ENCODE results near the gene KLRC1.
"Not testable (repeated sequence)": the region's sequence is repeated elsewhere in the genome, so short reads cannot be mapped to it uniquely, and the experiment has no call there.

Gene KLRC1

DNA sequence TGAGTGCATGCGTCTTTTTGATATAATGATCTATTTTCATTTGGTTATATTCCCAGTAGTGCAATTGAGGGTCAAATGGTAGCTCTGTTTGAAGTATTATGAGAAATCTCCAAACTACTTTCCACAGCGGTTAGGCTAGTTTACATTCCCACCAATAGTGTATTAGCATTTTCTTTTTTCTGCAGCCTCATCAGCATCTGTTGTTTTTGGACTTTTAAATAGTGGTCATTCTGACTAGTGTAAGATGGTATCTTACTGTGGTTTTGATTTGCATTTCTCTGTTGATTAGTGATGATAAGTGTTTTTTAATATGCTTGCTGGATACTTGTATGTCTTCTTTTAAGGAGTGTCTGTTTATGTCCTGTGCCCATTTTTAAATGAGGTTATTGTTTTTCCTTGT lies 3.7 kb upstream of the KLRC1 start:
- TF ChIP-seq TAF1 (IDR thresholded peaks at IDR 0.05; ENCODE audit: low read depth, low read length) (no peak), PAX5 (IDR thresholded peaks at IDR 0.05; ENCODE audit: insufficient read depth, low read length, severe bottlenecking) (no peak), SPI1 (IDR thresholded peaks at IDR 0.05; ENCODE audit: low read depth, low read length) (no peak), POU2F2 (IDR thresholded peaks at IDR 0.05; ENCODE audit: low read depth, low read length) (no peak), POLR2A (IDR thresholded peaks at IDR 0.05; ENCODE audit: low read depth, low read length) (no peak), POLR2AphosphoS5 (IDR thresholded peaks at IDR 0.05; ENCODE audit: low read depth, low read length) (no peak)
- FAIRE-seq, result no peak
- no peak for DNase-seq (ENCODE audit: insufficient read length, low spot score)

DNA sequence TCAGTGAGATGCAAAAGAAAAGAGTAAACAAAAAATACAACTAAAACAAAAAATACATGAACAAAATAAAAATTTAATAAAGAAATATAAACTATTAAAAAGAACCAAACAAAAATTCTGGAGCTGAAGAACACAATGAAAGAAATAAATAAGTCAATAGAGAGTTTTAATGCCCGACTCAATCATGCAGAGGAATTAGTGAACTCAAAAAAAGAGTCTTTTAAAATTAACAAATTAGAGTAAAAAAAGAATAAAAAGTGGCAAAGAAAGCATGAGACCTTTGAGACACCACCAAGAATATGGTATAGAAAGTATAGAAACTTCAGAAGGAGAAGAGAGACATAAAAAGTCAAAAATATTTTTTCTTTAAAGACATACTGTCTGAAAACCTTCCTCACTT lies 2.6 kb upstream of the KLRC1 start:
- no peak for FAIRE-seq
- TF ChIP-seq POLR2A (IDR thresholded peaks at IDR 0.05; ENCODE audit: low read depth, low read length) (no peak), POLR2AphosphoS5 (IDR thresholded peaks at IDR 0.05; ENCODE audit: low read depth, low read length) (no peak), PAX5 (IDR thresholded peaks at IDR 0.05; ENCODE audit: insufficient read depth, low read length, severe bottlenecking) (no peak), TAF1 (IDR thresholded peaks at IDR 0.05; ENCODE audit: low read depth, low read length) (no peak), SPI1 (IDR thresholded peaks at IDR 0.05; ENCODE audit: low read depth, low read length) (no peak), POU2F2 (IDR thresholded peaks at IDR 0.05; ENCODE audit: low read depth, low read length) (no peak)
- no peak for DNase-seq (ENCODE audit: insufficient read length, low spot score)

DNA sequence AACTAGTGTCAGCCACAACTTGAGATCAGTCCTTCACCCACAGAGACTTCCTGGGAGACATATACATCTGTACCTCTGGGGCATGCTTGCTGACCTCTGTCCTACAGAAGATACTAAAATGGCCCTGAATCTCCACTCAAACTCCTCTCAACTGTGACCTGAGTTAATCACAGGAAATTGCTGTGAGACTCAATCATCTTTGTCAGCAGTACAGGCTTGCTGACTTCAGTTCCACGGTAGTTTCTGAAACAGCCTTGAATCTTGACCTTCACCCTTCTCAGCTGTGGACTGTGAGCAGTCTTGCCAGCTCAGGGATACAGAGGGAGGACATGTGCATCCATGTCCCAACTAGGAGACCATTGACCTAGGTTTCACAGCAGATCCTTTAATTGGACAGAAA lies 1.4 kb upstream of the KLRC1 start:
- DNase-seq (ENCODE audit: insufficient read length, low spot score) (no peak), FAIRE-seq (no peak)
- TF ChIP-seq SPI1 (IDR thresholded peaks at IDR 0.05; ENCODE audit: low read depth, low read length), result no peak
- no peak for TF ChIP-seq POLR2A (IDR thresholded peaks at IDR 0.05; ENCODE audit: low read depth, low read length)
- TF ChIP-seq TAF1 (IDR thresholded peaks at IDR 0.05; ENCODE audit: low read depth, low read length), result no peak
- TF ChIP-seq POU2F2 (IDR thresholded peaks at IDR 0.05; ENCODE audit: low read depth, low read length), result no peak
- no peak for TF ChIP-seq POLR2AphosphoS5 (IDR thresholded peaks at IDR 0.05; ENCODE audit: low read depth, low read length)
- no peak for TF ChIP-seq PAX5 (IDR thresholded peaks at IDR 0.05; ENCODE audit: insufficient read depth, low read length, severe bottlenecking)

DNA sequence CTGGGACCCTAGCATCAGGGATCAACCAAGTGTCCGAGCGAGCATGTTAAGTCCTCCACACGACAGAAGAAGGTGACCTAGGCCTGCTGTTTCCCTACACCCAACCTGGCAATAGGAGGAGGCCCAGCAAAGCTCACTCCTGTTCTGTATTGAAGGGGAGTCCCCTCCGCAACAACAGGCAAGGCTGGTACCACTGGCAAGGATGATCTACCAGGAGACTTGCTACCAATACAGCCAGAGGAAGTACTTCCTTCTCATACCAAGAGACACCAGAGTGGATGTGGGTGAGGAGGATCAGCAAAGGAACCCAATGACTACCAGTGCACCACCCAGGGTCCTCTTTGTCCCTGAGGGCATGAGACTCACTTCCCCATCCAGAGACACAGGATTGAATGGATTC lies 4.9 kb downstream of the KLRC1 start:
- DNase-seq (ENCODE audit: insufficient read length, low spot score) (no peak), FAIRE-seq (no peak)
- TF ChIP-seq POU2F2 (IDR thresholded peaks at IDR 0.05; ENCODE audit: low read depth, low read length) (no peak), TAF1 (IDR thresholded peaks at IDR 0.05; ENCODE audit: low read depth, low read length) (no peak)

DNA sequence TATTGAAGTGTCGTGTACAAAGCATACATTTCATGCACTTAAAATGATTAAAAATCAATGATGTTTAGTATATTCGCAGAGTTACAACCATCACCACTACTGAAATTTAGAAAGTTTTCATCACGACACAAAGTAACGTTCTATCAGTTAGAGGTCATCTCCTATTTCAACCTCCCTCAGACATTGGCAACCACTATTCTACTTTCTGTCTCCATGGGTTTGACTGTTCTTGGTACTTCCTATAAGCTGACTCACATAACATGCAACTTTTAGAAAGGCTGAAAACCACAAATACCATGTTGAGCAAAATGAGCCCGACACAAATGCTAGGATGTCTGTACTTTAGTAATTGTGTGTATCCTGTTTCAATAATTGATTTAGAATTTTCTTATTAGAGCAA lies 7.1 kb downstream of the KLRC1 start:
- peak; percentile 78 for FAIRE-seq
- not testable (repeated sequence) for DNase-seq (ENCODE audit: insufficient read length, low spot score)

GRCh38 chr12:10441144-10441543 lies 12.0 kb downstream of the KLRC1 start:
- not testable (repeated sequence) for DNase-seq (ENCODE audit: insufficient read length, low spot score); FAIRE-seq

DNA sequence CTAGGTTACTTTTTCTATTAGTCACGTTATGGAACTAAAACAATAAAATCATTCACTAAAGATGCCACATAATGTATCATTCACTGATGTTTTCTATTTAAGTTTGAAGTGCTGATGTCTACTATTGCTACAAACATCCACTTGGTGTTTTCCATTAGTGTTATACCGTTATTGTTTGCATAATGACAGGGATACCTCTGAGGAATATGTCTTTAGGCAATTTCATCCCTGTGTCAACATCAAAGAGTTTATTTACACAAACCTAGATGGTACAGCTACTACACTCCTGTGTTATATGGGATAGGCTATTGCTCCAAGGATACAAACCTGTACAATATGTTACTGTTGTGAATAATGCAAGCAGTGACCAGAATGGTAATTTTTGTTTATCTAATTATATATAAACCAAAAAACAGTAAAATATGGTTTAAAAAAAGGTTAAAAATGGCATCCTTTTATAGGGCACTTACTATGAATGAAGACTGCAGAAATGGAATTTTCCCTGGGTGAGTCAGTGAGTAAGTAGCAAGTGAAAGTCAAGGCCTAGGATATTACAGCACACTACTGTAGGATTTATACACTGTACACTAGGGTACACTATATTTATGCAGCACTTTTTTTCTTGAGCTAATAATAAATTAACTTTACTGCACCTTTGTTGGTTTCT lies 13.4 kb downstream of the KLRC1 start:
- not testable (repeated sequence) for DNase-seq (ENCODE audit: insufficient read length, low spot score); FAIRE-seq

GRCh38 chr12:10437601-10438000 lies 15.6 kb downstream of the KLRC1 start:
- DNase-seq (ENCODE audit: insufficient read length, low spot score), result not testable (repeated sequence)
- FAIRE-seq, result peak; percentile 75

DNA sequence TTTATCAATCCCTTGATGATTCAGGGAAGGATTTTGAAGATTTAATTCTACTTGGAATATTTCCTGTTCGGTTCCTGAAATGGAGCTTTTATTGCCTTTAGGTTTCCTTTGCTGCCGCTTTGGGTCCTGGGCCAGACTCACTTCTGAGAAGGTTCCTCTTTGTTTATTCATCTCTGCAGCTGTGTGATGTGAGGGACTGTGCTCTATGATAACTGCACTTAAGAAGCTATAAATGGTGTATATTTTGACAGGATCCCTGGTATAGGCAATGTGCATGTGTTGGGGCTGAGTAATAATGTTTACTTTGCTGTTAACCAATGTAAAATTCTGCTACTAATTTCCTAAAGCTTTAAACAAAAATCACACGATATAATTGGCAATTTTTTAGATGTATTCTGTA lies 17.4 kb downstream of the KLRC1 start, which contains the start of gene KLRC2:
Gene KLRC2 (minus strand): TSS at position 195 of the 400 bp plus-strand sequence. CDS start 24 bp downstream, at position 171.
- FAIRE-seq; DNase-seq (ENCODE audit: insufficient read length, low spot score): not testable (repeated sequence)

DNA sequence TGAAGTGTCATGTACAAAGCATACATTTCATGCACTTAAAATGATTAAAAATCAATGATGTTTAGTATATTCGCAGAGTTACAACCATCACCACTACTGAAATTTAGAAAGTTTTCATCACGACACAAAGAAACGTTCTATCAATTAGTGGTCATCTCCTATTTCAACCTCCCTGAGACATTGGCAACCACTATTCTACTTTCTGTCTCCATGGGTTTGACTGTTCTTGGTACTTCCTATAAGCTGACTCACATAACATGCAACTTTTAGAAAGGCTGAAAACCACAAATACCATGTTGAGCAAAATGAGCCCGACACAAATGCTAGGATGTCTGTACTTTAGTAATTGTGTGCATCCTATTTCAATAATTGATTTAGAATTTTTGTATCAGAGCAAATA lies 22.6 kb downstream of the KLRC1 start:
- DNase-seq (ENCODE audit: insufficient read length, low spot score), result not testable (repeated sequence)
- peak; percentile 38 for FAIRE-seq

DNA sequence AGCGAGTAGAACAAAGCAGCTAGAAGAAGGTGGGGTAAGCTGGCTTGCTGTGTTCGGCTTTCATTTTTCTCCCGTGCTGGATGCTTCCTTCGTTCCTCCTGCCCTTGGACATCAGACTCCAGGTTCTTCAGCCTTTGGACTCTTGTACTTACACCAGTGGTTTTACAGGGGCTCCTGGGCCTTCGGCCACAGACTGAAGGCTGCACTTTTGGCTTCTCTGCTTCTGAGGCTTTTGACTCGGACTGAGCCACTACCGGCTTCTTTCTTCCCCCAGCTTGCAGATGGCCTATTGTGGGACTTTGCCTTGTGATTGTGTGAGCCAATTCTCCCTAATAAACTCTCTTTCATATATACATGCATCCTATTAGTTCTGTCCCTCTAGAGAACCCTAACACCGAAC lies 27.2 kb downstream of the KLRC1 start:
- not testable (repeated sequence) for DNase-seq (ENCODE audit: insufficient read length, low spot score); FAIRE-seq

DNA sequence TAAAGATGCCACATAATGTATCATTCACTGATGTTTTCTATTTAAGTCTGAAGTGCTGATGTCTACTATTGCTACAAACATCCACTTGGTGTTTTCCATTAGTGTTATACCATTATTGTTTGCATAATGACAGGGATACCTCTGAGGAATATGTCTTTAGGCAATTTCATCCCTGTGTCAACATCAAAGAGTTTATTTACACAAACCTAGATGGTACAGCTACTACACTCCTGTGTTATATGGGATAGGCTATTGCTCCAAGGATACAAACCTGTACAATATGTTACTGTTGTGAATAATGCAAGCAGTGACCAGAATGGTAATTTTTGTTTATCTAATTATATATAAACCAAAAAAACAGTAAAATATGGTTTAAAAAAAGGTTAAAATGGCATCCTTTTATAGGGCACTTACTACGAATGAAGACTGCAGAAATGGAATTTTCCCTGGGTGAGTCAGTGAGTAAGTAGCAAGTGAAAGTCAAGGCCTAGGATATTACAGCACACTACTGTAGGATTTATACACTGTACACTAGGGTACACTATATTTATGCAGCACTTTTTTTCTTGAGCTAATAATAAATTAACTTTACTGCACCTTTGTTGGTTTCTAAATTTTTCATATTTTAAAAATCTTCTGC lies 28.8 kb downstream of the KLRC1 start:
- FAIRE-seq, result peak; percentile 48
- not testable (repeated sequence) for DNase-seq (ENCODE audit: insufficient read length, low spot score)

DNA sequence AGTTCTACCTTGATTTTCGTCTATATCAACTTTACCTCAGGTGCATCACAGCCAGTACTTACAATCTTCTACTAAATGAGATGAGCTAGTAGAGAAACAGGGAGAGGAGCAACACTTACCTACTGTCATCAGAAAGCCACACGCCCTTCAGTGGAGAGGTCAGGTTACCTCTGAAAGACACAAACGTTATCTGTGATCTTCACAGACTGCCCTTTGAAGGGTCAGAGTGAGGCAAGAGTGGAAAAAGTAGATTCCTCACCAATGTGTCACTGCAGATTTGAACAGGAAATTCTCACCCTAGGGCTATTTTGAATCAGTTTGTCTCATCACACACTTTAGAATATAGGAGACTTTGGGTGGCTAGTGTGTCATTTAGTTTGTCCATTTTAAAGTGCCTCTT lies 31.0 kb downstream of the KLRC1 start:
- peak; percentile 38 for FAIRE-seq
- DNase-seq (ENCODE audit: insufficient read length, low spot score), result not testable (repeated sequence)

- FAIRE-seq; DNase-seq (ENCODE audit: insufficient read length, low spot score): not testable (repeated sequence)
Measured at GRCh38 chr12:10420334-10420733, 32.8 kb downstream of the KLRC1 start, which contains the start of gene KLRC3. KLRC3 (minus strand) TSS chr12:10420595; CDS start chr12:10420550, 45 bp downstream.

Data from GM12891 (cell line).